GM12891 (cell line): Measurements from ENCODE around the gene MAP4K1.

Experiments
- POLR2A ChIP-seq: IDR thresholded peaks from 2 replicates; pipeline ENCODE4 v1.6.1; 2011; ENCODE audit warnings: low read depth, low read length, control low read depth
- POLR2AphosphoS5 ChIP-seq: IDR thresholded peaks from 2 replicates; pipeline ENCODE4 v1.6.1; 2011; ENCODE audit warnings: low read depth, low read length, control low read depth
- POU2F2 ChIP-seq: IDR thresholded peaks from 2 replicates; pipeline ENCODE4 v1.6.1; 2011; ENCODE audit warnings: low read depth, mild to moderate bottlenecking, control low read depth, low read length, moderate library complexity
- SPI1 ChIP-seq: IDR thresholded peaks from 2 replicates; pipeline ENCODE4 v1.6.1; 2011; ENCODE audit warnings: low read depth, low read length, control low read depth
- TAF1 ChIP-seq: IDR thresholded peaks from 2 replicates; pipeline ENCODE4 v1.6.1; 2011; ENCODE audit warnings: low read depth, low read length, control low read depth

DNA sequence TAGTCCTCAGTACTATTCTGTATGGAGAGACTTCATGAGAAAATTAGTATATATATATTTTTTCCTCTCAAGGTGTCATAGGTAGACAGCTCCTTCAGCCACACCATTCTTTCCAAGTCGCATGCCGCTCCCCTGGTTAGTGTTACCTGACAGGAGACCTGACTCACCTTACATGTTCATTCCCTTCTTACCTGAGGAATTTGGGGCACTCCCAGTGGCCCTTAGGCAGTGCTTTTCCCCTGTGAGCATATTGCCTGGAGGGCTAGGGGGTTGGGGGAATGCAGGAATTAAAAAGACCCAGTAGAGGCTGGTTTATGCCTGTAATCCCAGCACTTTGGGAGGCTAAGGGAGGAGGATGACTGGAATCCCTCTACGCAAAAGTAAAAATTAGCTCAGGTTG is 20.7 kb upstream of the MAP4K1 start:
- TF ChIP-seq POLR2A (no peak), POLR2AphosphoS5 (no peak), TAF1 (no peak), SPI1 (no peak), POU2F2 (no peak)
